H1 (cell line): ENCODE measurements around the gene JAG1. TPM values are rescaled to one million over a fixed set of nuclear protein-coding genes. Genes with fewer than 3 reads are reported as not detected.

Experiments used
- CTCF ChIA-PET: fragments of 300-600 bp; sonication (Branson Sonifier 250); formaldehyde crosslinking; loops from one replicate; lab custom pipeline; 2021; ENCODE audit not compliant: partially characterized antibody; lab: Charles Lee
- POLR2A ChIA-PET: fragments of 300-600 bp; sonication (Branson Sonifier 250); formaldehyde crosslinking; loops from one replicate; lab custom pipeline; 2021; ENCODE audit warnings: inconsistent platforms; ENCODE audit not compliant: partially characterized antibody; lab: Charles Lee
- DNase-seq, 2 experiments: peaks; one replicate each; pipeline versions ENCODE4 v3.0.0 to v3.0.0-alpha.2; 2010 to 2022; ENCODE audit warnings: low spot score in 2 of 2, low read depth in 1 of 2, mixed read lengths in 1 of 2
- FAIRE-seq: peaks from 2 replicates; lab custom pipeline; 2011; peaks lifted over from hg19 to GRCh38; lab: Jason Lieb, UNC
- H2AFZ ChIP-seq: 2 replicates; pipeline ENCODE4 v1.8.1; 2012; ENCODE audit warnings: low read length, inconsistent platforms
- H2AK5ac ChIP-seq: 2 replicates; pipeline ENCODE4 v1.6.1; 2013; ENCODE audit warnings: low read depth, low read length
- H2BK120ac ChIP-seq: replicated peaks from 2 replicates; pipeline ENCODE3; 2013; ENCODE audit warnings: low read depth, low read length, inconsistent platforms
- H2BK12ac ChIP-seq: 2 replicates; pipeline ENCODE4 v1.6.1; 2013; ENCODE audit warnings: low read depth, low read length
- H2BK15ac ChIP-seq: 2 replicates; pipeline ENCODE4 v1.6.1; 2013; ENCODE audit warnings: low read length
- H2BK20ac ChIP-seq: 2 replicates; pipeline ENCODE4 v1.6.1; 2013; ENCODE audit warnings: low read length
- H2BK5ac ChIP-seq: 2 replicates; pipeline ENCODE4 v1.6.1; 2013; ENCODE audit warnings: low read depth, low read length
- H3K14ac ChIP-seq: 2 replicates; pipeline ENCODE4 v1.6.1; 2013; ENCODE audit warnings: inconsistent platforms; ENCODE audit not compliant: insufficient read length
- H3K18ac ChIP-seq: 2 replicates; pipeline ENCODE4 v1.6.1; 2013; ENCODE audit warnings: low read length; ENCODE audit errors: extremely low read depth
- H3K23ac ChIP-seq: 2 replicates; pipeline ENCODE4 v1.6.1; 2013; ENCODE audit warnings: inconsistent platforms; ENCODE audit not compliant: insufficient read length
- H3K23me2 ChIP-seq: 2 replicates; pipeline ENCODE4 v1.6.1; 2013; ENCODE audit warnings: low read depth, low read length
- H3K27ac ChIP-seq: 2 replicates; pipeline ENCODE4 v1.6.1; 2011; ENCODE audit warnings: low read depth, low read length, inconsistent platforms
- H3K27me3 ChIP-seq, 4 experiments: replicated peaks in 1 of 4; 1 replicate in 1 of 4; 2 replicates in 3 of 4; pipeline versions ENCODE4 v1.6.1 to v1.8.1; 2011 to 2013; ENCODE audit warnings: low read length in 3 of 4, mild to moderate bottlenecking in 3 of 4, inconsistent platforms in 2 of 4, mixed read lengths in 2 of 4, moderate library complexity in 1 of 4; ENCODE audit not compliant: control insufficient read depth in 3 of 4, insufficient read depth in 3 of 4; ENCODE audit errors: extremely low read depth in 1 of 4
- H3K36me3 ChIP-seq, 4 experiments: 2 replicates each; pipeline versions ENCODE4 v1.6.1 to v1.8.1; 2011 to 2013; ENCODE audit warnings: mild to moderate bottlenecking in 4 of 4, low read length in 3 of 4, moderate library complexity in 2 of 4, control low read depth in 1 of 4, inconsistent platforms in 1 of 4; ENCODE audit not compliant: insufficient read depth in 4 of 4, control insufficient read depth in 2 of 4
- H3K4ac ChIP-seq: replicated peaks from 2 replicates; pipeline ENCODE3; 2013; ENCODE audit warnings: low read length, low read depth, mixed read lengths, inconsistent platforms; ENCODE audit not compliant: insufficient read length
- H3K4me1 ChIP-seq, 4 experiments: replicated peaks in 1 of 4; 1 replicate in 1 of 4; 2 replicates in 3 of 4; pipeline versions ENCODE4 v1.6.1 to v1.8.1; 2011 to 2013; ENCODE audit warnings: low read length in 3 of 4, inconsistent platforms in 2 of 4, mixed read lengths in 1 of 4; ENCODE audit not compliant: insufficient read depth in 4 of 4, control insufficient read depth in 3 of 4
- H3K4me2 ChIP-seq, 2 experiments: 2 replicates each; pipeline versions ENCODE4 v1.6.1 to v1.8.1; 2011 to 2013; ENCODE audit warnings: low read depth in 2 of 2, low read length in 2 of 2, control low read depth in 1 of 2, inconsistent platforms in 1 of 2, mild to moderate bottlenecking in 1 of 2; ENCODE audit not compliant: insufficient read depth in 1 of 2
- H3K4me3 ChIP-seq, 4 experiments: fragments of 200-600, 300-600 bp in 1 of 4; sonication (generic), shearing (Covaris generic), sonication (Bioruptor Twin) in 1 of 4; 2 replicates each; pipeline versions ENCODE4 v1.5.1 to v1.8.1; 2011 to 2016; ENCODE audit warnings: low read length in 4 of 4, low read depth in 3 of 4, control low read depth in 2 of 4, inconsistent platforms in 2 of 4, mild to moderate bottlenecking in 2 of 4, mixed read lengths in 1 of 4, moderate library complexity in 1 of 4; ENCODE audit not compliant: insufficient read depth in 2 of 4; ENCODE audit errors: extremely low read depth in 1 of 4
- H3K56ac ChIP-seq: replicated peaks from 2 replicates; pipeline ENCODE3; 2013; ENCODE audit warnings: low read depth, mild to moderate bottlenecking, mixed read lengths, low read length, inconsistent platforms; ENCODE audit not compliant: insufficient read length
- H3K79me1 ChIP-seq: 2 replicates; pipeline ENCODE4 v1.6.1; 2013; ENCODE audit warnings: low read depth, low read length, control low read depth
- H3K79me2 ChIP-seq, 2 experiments: 2 replicates each; pipeline versions ENCODE4 v1.6.1 to v1.8.1; 2012 to 2013; ENCODE audit warnings: low read length in 2 of 2, mild to moderate bottlenecking in 2 of 2, inconsistent platforms in 1 of 2; ENCODE audit not compliant: insufficient read depth in 2 of 2, control insufficient read depth in 1 of 2
- H3K9ac ChIP-seq, 4 experiments: replicated peaks in 1 of 4; 1 replicate in 1 of 4; 2 replicates in 3 of 4; pipeline versions ENCODE4 v1.6.1 to v1.8.1; 2011 to 2013; ENCODE audit warnings: low read depth in 3 of 4, low read length in 3 of 4, control low read depth in 2 of 4, mild to moderate bottlenecking in 2 of 4, moderate library complexity in 2 of 4, inconsistent platforms in 1 of 4; ENCODE audit errors: extremely low read depth in 1 of 4
- H3K9me3 ChIP-seq, 2 experiments: 2 replicates each; pipeline versions ENCODE4 v1.6.1 to v1.8.1; 2012 to 2013; ENCODE audit warnings: mild to moderate bottlenecking in 2 of 2, moderate library complexity in 2 of 2, control low read depth in 1 of 2, inconsistent platforms in 1 of 2, low read depth in 1 of 2, low read length in 1 of 2, mixed read lengths in 1 of 2; ENCODE audit not compliant: insufficient read depth in 2 of 2
- H4K20me1 ChIP-seq, 2 experiments: replicated peaks in 1 of 2; 2 replicates each; pipeline versions ENCODE3 to v1.8.1; 2011 to 2013; ENCODE audit warnings: inconsistent platforms in 2 of 2, low read length in 2 of 2, mild to moderate bottlenecking in 1 of 2; ENCODE audit not compliant: insufficient read depth in 2 of 2, control insufficient read depth in 1 of 2
- H4K5ac ChIP-seq: 2 replicates; pipeline ENCODE4 v1.6.1; 2013; ENCODE audit warnings: low read length, low read depth, mixed read lengths, inconsistent platforms; ENCODE audit not compliant: insufficient read length
- H4K8ac ChIP-seq: 2 replicates; pipeline ENCODE4 v1.8.0; 2013; ENCODE audit warnings: mild to moderate bottlenecking, moderate library complexity, low read length, inconsistent platforms; ENCODE audit not compliant: insufficient read depth; ENCODE audit errors: extremely low read depth
- H4K91ac ChIP-seq: replicated peaks from 2 replicates; pipeline ENCODE3; 2013; ENCODE audit warnings: low read length, mixed read lengths, inconsistent platforms; ENCODE audit not compliant: insufficient read length
- GABPA ChIP-seq: IDR thresholded peaks from 2 replicates; pipeline ENCODE4 v1.6.1; 2011; ENCODE audit warnings: mild to moderate bottlenecking, low read length, moderate library complexity, borderline replicate concordance; ENCODE audit not compliant: insufficient read depth
- WGBS, 2 experiments: shearing (Covaris generic) in 1 of 2; methylation state at CpG; one replicate each; pipeline versions ENCODE4 v1.1.6 to v1.1.7; 2013 to 2015; ENCODE audit warnings: low lambda C conversion rate in 2 of 2, mixed read lengths in 2 of 2, inconsistent platforms in 1 of 2, low coverage in 1 of 2, missing lambda C conversion rate in 1 of 2; ENCODE audit not compliant: insufficient replicate concordance in 2 of 2, insufficient coverage in 1 of 2, insufficient read length in 1 of 2; ENCODE audit errors: extremely low coverage in 1 of 2, missing lambda C conversion rate in 1 of 2; 5-methylcytosine and 5-hydroxymethylcytosine counted together
- polyA plus RNA-seq, 7 experiments: library from polyadenylated mRNA; depleted of rRNA in 3 of 7; stranded (reverse) in 5 of 7; unstranded in 2 of 7; fragments of >200 nt in 5 of 7; fragments of 200-250 nt in 2 of 7; gene quantifications; 1 replicate in 5 of 7; 2 replicates in 1 of 7; 4 replicates in 1 of 7; pipeline versions ENCODE4 v1.2.1 to v1.2.3, GENCODE V29; 2011 to 2013; ENCODE audit warnings: missing spikeins in 2 of 7, mixed read lengths in 2 of 7
- total RNA-seq: library from RNA; stranded (reverse); fragmentation: NEBNext Ultra II Directional; extraction: Animal tissue kit (Norgen Biotek cat#: 25700); gene quantifications from 2 replicates; pipeline ENCODE4 v1.2.1, GENCODE V29; 2021

Gene JAG1
- total and polyA plus RNA-seq, 2 of the 8 experiments (the other 6 are each of a cell fraction or from before 2014, with no cell fraction given), result 13.5 to 27.3 TPM

- H3K4me1 ChIP-seq, result peaks cover 10 to 33% (median 25%) of the 10 kb centered on the region in 4 experiments
- POLR2A ChIA-PET, result interaction anchor here (0.7 to 1.6 kb wide), 5 partner anchors 8 to 1059 kb away, joined by 3 to 5 read pairs (median 4); no protein-coding TSS in a partner anchor
- H3K4me2 ChIP-seq, result peak overlapping the region in 1 of 2 experiments; percentile 74; a peak in 1 of 4 replicates
Measured at GRCh38 chr20:10636326-10636818, 37.4 kb downstream of the JAG1 start.

More at GRCh38 chr20:10636326-10636818, 37.4 kb downstream of the JAG1 start:
- H4K5ac ChIP-seq, result no peak overlapping the region
- no peak overlapping the region for H3K56ac ChIP-seq
- no peak for FAIRE-seq
- no peak overlapping the region for H4K8ac ChIP-seq
- no peak overlapping the region for H2BK5ac ChIP-seq
- no peak overlapping the region for H2BK15ac ChIP-seq
- peaks cover 3 to 32% (median 23%) of the 10 kb centered on the region in 4 experiments for H3K36me3 ChIP-seq
- peak overlapping the region; percentile 69; the same call in 1 of the 2 replicates for H2BK20ac ChIP-seq
- no peaks in the 10 kb centered on the region for H3K79me2 ChIP-seq
- no peaks in the 10 kb centered on the region; the same call in 1 of the 2 replicates for H3K23me2 ChIP-seq
- peaks cover 3% of the 10 kb centered on the region for H3K79me1 ChIP-seq
- H4K91ac ChIP-seq, result no peak overlapping the region
- no peak overlapping the region; the same call in 1 of the 2 replicates for H2AK5ac ChIP-seq
- no peak overlapping the region for H3K4me3 ChIP-seq
- H3K27ac ChIP-seq, result no peak overlapping the region
- 86% methylated on average over 5 of the region's 5 CpGs; no CpG with 5 or more reads in 1 of the 2 experiments for WGBS, 2 experiments
- H3K14ac ChIP-seq, result no peak overlapping the region
- no peak overlapping the region for H2AFZ ChIP-seq
- CTCF ChIA-PET, result interaction anchor here (0.5 to 8.4 kb wide), 10 partner anchors 11 to 455 kb away, joined by 3 to 55 read pairs (median 4); no protein-coding TSS in a partner anchor
- TF ChIP-seq GABPA, result no peak
- no peak overlapping the region; the same call in 1 of the 2 replicates for H2BK12ac ChIP-seq
- H3K18ac ChIP-seq, result peak overlapping the region; percentile 26; the same call in 1 of the 2 replicates
- H3K23ac ChIP-seq, result no peak overlapping the region
- peaks cover 1 to 5% of the 10 kb centered on the region in 2 experiments for H4K20me1 ChIP-seq
- no peaks in the 10 kb centered on the region; a peak in 1 of 7 replicates for H3K27me3 ChIP-seq
- no peak overlapping the region for H3K9ac ChIP-seq
- no peak overlapping the region for H3K4ac ChIP-seq
- DNase-seq, result no peak
- no peak overlapping the region for H2BK120ac ChIP-seq
- no peaks in the 10 kb centered on the region for H3K9me3 ChIP-seq
